GM12892 (cell line): ENCODE data around the gene GALNT14.

Source experiments
- POLR2A ChIP-seq: IDR thresholded peaks from 2 replicates; pipeline ENCODE4 v1.6.1; 2011; ENCODE audit warnings: low read depth, low read length, control low read depth
- POLR2AphosphoS5 ChIP-seq: IDR thresholded peaks from 2 replicates; pipeline ENCODE4 v1.6.1; 2011; ENCODE audit warnings: low read depth, low read length, control low read depth
- TAF1 ChIP-seq: IDR thresholded peaks from 2 replicates; pipeline ENCODE4 v1.6.1; 2011; ENCODE audit warnings: low read depth, mild to moderate bottlenecking, control low read depth, low read length, borderline replicate concordance

DNA sequence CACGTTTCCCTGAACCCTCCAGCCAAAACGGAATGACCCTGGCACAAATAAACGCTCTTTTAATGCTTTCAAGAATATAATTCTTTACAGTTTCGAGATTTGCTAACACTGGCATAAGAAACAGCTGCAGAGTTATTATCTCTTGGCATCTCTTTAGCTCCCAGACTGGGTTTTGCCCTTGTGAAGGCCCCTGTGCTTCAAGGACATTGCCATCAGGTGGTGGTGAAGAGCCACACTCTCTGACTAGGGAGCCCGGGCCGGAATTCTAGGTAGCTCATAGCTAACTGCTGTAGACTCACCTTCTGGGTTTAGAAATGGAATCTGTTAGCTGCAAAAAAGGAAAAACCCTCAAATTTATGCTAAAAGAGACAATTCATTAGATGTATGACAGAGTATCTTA lies 13.3 kb upstream of the GALNT14 start:
- TF ChIP-seq POLR2AphosphoS5 (no peak), POLR2A (no peak), TAF1 (no peak)
